ENCODE measurements around the gene SLC7A1. TPM values are rescaled to one million over a fixed set of nuclear protein-coding genes. Genes with fewer than 3 reads are reported as not detected.

Gene SLC7A1
- total and polyA plus RNA-seq, 2 of the 8 experiments (the other 6 are each of a cell fraction or from before 2014, with no cell fraction given) = 26.8 to 114 TPM

DNA sequence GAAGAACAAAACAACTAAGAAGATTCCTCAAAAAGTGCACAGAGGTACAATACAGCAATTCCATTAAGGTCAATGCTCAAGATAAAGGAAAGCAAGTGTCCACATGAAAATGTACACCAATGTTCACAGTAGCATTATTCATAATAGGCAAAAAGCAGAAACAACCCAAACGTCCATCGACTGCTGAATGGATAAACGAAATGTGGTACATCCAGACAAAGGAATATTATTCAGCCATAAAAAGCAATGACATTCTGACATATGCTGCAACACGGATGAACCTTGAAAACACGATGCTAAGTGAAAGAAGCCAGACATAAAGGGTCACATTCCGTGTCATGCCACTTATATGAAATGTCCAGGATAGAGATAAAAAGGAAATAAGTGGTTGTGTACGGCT lies 29.3 kb downstream of the SLC7A1 start:
- Histone ChIP-seq H3K79me2 (ENCODE audit: control insufficient read depth in 1 of 2, insufficient read depth in 2 of 2, low read length in 2 of 2) (peaks cover 31 to 100% of the 10 kb centered on the region in 2 experiments), H2BK12ac (ENCODE audit: low read depth, low read length) (no peak overlapping the region), H2AFZ (ENCODE audit: low read length) (no peak overlapping the region), H3K14ac (ENCODE audit: insufficient read length) (no peak overlapping the region), H4K20me1 (replicated peaks in 1 of 2; ENCODE audit: control insufficient read depth in 1 of 2, insufficient read depth in 2 of 2, low read length in 2 of 2) (peaks cover 33 to 55% of the 10 kb centered on the region in 2 experiments), H3K27ac (ENCODE audit: low read depth, low read length) (no peak overlapping the region), H4K91ac (replicated peaks; ENCODE audit: insufficient read length, low read length) (no peak overlapping the region), H3K4me3 (ENCODE audit: extremely low read depth in 1 of 4, insufficient read depth in 2 of 4, low read depth in 3 of 4, low read length in 4 of 4) (no peak overlapping the region), H3K23ac (ENCODE audit: insufficient read length) (no peak overlapping the region), H4K5ac (ENCODE audit: insufficient read length, low read depth, low read length) (no peak overlapping the region), H2BK120ac (replicated peaks; ENCODE audit: low read depth, low read length) (no peak overlapping the region), H4K8ac (ENCODE audit: extremely low read depth, insufficient read depth, low read length) (no peak overlapping the region), H3K27me3 (replicated peaks in 1 of 4; ENCODE audit: control insufficient read depth in 3 of 4, extremely low read depth in 1 of 4, insufficient read depth in 3 of 4, low read length in 3 of 4) (no peaks in the 10 kb centered on the region), H2BK5ac (ENCODE audit: low read depth, low read length) (no peak overlapping the region), H3K4me2 (ENCODE audit: insufficient read depth in 1 of 2, low read depth in 2 of 2, low read length in 2 of 2) (no peak overlapping the region), H3K9ac (replicated peaks in 1 of 4; ENCODE audit: extremely low read depth in 1 of 4, low read depth in 3 of 4, low read length in 3 of 4) (no peak overlapping the region), H3K56ac (replicated peaks; ENCODE audit: insufficient read length, low read depth, low read length) (no peak overlapping the region), H2BK15ac (ENCODE audit: low read length) (no peak overlapping the region), H3K4ac (replicated peaks; ENCODE audit: insufficient read length, low read depth, low read length) (no peak overlapping the region), H3K79me1 (ENCODE audit: low read depth, low read length) (peaks cover 22% of the 10 kb centered on the region), H3K23me2 (ENCODE audit: low read depth, low read length) (no peaks in the 10 kb centered on the region), H3K36me3 (ENCODE audit: control insufficient read depth in 2 of 4, insufficient read depth in 4 of 4, low read length in 3 of 4) (no peaks in the 10 kb centered on the region), H3K18ac (ENCODE audit: extremely low read depth, low read length) (no peak overlapping the region), H3K4me1 (replicated peaks in 1 of 4; ENCODE audit: control insufficient read depth in 3 of 4, insufficient read depth in 4 of 4, low read length in 3 of 4) (peaks cover 7 to 31% (median 25%) of the 10 kb centered on the region in 4 experiments), H2AK5ac (ENCODE audit: low read depth, low read length) (no peak overlapping the region), H2BK20ac (ENCODE audit: low read length) (no peak overlapping the region), H3K9me3 (ENCODE audit: insufficient read depth in 2 of 2, low read depth in 1 of 2, low read length in 1 of 2) (no peaks in the 10 kb centered on the region)
- WGBS, 2 experiments (ENCODE audit: extremely low coverage in 1 of 2, insufficient coverage in 1 of 2, insufficient read length in 1 of 2, insufficient replicate concordance in 2 of 2, low coverage in 1 of 2, low lambda C conversion rate in 2 of 2, missing lambda C conversion rate in 1 of 2) = 94% methylated on average over 7 of the region's 7 CpGs; no CpG with 5 or more reads in 1 of the 2 experiments
- FAIRE-seq = no peak
- CTCF ChIA-PET (ENCODE audit: partially characterized antibody) = interaction anchor here (1.6 kb wide), 1 partner anchor 141 kb away, joined by 4 read pairs; no protein-coding TSS in a partner anchor
- POLR2A ChIA-PET (ENCODE audit: partially characterized antibody) = interaction anchor here (1.7 kb wide), 1 partner anchor 20 kb away, joined by 11 read pairs; no protein-coding TSS in a partner anchor
- DNase-seq (ENCODE audit: low read depth in 1 of 2, low spot score in 2 of 2) = no peak
- TF ChIP-seq GABPA (IDR thresholded peaks at IDR 0.05; ENCODE audit: borderline replicate concordance, insufficient read depth, low read length) = no peak
- TF ChIP-seq, protein P1, sequence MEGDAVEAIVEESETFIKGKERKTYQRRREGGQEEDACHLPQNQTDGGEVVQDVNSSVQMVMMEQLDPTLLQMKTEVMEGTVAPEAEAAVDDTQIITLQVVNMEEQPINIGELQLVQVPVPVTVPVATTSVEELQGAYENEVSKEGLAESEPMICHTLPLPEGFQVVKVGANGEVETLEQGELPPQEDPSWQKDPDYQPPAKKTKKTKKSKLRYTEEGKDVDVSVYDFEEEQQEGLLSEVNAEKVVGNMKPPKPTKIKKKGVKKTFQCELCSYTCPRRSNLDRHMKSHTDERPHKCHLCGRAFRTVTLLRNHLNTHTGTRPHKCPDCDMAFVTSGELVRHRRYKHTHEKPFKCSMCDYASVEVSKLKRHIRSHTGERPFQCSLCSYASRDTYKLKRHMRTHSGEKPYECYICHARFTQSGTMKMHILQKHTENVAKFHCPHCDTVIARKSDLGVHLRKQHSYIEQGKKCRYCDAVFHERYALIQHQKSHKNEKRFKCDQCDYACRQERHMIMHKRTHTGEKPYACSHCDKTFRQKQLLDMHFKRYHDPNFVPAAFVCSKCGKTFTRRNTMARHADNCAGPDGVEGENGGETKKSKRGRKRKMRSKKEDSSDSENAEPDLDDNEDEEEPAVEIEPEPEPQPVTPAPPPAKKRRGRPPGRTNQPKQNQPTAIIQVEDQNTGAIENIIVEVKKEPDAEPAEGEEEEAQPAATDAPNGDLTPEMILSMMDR (IDR thresholded peaks at IDR 0.05; ENCODE audit: control extremely low read depth in 1 of 3, insufficient read depth in 1 of 3, low read depth in 1 of 3, low read length in 3 of 3) = no peak
- no peak for TF ChIP-seq TEAD4 (IDR thresholded peaks at IDR 0.05; ENCODE audit: low read depth, low read length)
- TF ChIP-seq RFX5 (IDR thresholded peaks at IDR 0.05; ENCODE audit: borderline replicate concordance, low read depth, low read length) = no peak
- TF ChIP-seq RAD21 (IDR thresholded peaks at IDR 0.05 in 1 of 2, conservative IDR thresholded peaks at IDR 0.05 in 1 of 2; ENCODE audit: low read depth in 2 of 2, low read length in 2 of 2) = no peak
- TF ChIP-seq POLR2A (IDR thresholded peaks at IDR 0.05; ENCODE audit: control extremely low read depth in 1 of 2, low read depth in 2 of 2, low read length in 2 of 2) = no peak
- no peak for TF ChIP-seq EP300 (IDR thresholded peaks at IDR 0.05; ENCODE audit: borderline replicate concordance in 1 of 2, low read depth in 2 of 2, low read length in 2 of 2)
- TF ChIP-seq CBX5 (IDR thresholded peaks at IDR 0.05; ENCODE audit: low read depth, low read length) = no peak
- no peak for TF ChIP-seq CEBPB (IDR thresholded peaks at IDR 0.05; ENCODE audit: low read depth, low read length)
- TF ChIP-seq JUND (IDR thresholded peaks at IDR 0.05; ENCODE audit: low read length) = no peak
- no peak for TF ChIP-seq BRCA1 (IDR thresholded peaks at IDR 0.05; ENCODE audit: low read depth, low read length)
- TF ChIP-seq SP1 (IDR thresholded peaks at IDR 0.05; ENCODE audit: low read depth, low read length) = no peak

All from H1 (cell line).